GM12872 (cell line): Measurements from ENCODE around the gene MAD1L1.

Source experiments
- TF ChIP-seq, protein P1 (sequence below): IDR thresholded peaks from 3 replicates; pipeline ENCODE4 v1.5.1; 2011; ENCODE audit warnings: low read depth, mild to moderate bottlenecking, low read length, moderate library complexity; ENCODE audit not compliant: insufficient read depth

MAD1L1 gene

DNA sequence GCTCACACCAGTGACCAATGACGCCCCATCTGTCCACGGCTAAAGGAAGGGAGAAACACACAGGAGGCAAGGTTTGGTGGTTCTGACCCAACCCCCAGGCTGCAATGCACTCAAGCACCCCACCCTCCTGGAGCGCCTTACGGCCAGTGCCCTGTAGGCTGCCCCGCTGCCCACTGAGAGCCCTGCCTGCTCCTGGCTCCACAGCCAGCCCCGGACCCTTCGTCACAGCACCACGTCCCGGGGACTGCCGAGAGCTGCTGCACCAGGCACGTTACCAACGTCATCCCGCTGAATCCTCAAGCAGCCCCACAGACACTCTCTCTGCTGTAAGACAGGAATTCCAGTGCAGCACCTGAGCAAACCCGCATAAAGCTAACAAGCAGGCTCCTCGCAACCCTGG, 87.8 kb downstream of the MAD1L1 start:
- TF ChIP-seq, protein P1, sequence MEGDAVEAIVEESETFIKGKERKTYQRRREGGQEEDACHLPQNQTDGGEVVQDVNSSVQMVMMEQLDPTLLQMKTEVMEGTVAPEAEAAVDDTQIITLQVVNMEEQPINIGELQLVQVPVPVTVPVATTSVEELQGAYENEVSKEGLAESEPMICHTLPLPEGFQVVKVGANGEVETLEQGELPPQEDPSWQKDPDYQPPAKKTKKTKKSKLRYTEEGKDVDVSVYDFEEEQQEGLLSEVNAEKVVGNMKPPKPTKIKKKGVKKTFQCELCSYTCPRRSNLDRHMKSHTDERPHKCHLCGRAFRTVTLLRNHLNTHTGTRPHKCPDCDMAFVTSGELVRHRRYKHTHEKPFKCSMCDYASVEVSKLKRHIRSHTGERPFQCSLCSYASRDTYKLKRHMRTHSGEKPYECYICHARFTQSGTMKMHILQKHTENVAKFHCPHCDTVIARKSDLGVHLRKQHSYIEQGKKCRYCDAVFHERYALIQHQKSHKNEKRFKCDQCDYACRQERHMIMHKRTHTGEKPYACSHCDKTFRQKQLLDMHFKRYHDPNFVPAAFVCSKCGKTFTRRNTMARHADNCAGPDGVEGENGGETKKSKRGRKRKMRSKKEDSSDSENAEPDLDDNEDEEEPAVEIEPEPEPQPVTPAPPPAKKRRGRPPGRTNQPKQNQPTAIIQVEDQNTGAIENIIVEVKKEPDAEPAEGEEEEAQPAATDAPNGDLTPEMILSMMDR, result no peak

DNA sequence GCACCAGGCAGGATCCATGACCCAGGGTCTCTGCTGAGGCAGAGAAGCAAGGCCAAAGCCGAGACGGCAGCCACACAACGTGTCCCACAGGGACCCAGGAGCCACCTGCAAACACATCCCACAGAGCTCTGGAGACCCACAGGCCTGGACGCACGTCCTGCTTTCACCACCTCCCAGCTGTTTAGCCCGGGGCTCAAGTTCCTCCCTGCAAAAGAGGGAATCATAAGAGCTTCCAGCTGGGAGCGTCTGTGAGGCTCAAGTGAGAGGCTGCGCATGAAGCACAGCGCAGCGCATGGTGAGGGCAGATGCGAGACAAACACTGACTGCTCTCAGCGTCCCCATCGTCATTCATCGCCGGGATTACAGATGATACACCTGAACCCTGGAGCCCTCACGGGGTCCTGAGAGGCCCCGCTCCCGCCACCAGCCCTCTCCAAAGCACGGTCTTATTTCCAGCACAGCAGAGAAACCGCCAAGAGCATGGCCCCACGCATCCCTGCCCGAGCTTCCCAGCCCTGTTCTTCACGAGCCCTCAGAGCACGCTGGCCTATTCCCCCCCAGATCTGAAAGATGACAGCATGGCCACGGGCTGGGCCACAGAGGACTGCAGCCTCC, 88.7 kb downstream of the MAD1L1 start:
- TF ChIP-seq, protein P1, result no peak

DNA sequence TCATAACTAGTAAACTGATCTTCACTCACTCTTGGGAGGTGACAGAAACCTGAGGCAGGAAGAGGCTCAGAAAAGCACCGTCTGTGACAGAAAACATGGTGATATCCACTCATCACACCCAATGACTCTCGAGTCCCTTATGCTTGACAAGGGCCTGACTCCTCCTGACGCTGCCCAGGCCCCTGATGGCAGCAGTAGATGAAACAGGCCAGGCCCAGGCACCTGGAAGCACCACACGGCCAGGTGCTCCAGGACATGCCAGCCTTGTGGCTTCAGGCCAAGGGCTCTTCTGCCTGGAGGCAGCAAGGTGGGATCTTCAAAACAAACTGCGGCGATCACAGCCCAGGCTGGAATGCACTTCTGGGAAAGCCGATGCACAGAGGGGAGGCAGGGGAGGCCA, 89.3 kb downstream of the MAD1L1 start:
- TF ChIP-seq, protein P1, result no peak

DNA sequence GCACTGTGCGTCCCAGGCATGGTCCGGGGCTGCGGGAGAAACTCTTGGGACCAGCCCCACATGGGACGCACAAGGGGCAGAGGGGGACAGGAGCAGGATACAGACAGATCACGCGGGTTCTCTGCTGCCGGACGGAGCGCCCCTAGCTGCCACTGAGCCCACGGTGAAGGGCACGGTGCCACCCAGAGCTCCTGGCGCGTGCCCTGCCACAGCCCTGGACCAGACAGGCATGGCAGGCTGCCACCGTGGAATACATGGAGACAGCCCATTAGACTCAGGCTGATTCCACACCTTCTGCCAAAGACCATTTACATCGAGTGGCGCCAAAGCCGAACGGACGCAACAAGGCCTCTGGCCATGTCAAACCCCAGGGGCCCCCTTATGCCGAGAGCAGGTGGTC, 90.4 kb downstream of the MAD1L1 start:
- TF ChIP-seq, protein P1, result no peak

DNA sequence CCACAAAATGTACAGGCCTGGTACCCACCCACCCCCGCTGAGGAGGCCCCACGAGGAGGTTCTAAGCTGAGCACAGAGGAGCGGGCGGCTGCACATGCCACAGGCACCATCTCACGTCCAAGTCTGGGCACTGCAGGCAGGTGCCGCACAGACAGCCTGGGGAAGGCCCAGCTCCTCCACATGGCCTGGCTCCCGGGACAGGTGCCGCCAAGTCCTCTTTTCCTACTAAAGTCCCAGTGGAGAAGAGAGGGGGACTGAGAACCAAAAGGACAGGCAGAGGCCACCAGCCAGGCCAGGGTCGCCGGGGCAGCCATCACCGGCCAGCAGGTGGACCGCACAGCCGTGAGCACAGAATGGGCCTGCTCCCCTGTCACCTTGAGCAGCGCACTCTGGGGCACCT, 91.1 kb downstream of the MAD1L1 start:
- TF ChIP-seq, protein P1, result no peak

DNA sequence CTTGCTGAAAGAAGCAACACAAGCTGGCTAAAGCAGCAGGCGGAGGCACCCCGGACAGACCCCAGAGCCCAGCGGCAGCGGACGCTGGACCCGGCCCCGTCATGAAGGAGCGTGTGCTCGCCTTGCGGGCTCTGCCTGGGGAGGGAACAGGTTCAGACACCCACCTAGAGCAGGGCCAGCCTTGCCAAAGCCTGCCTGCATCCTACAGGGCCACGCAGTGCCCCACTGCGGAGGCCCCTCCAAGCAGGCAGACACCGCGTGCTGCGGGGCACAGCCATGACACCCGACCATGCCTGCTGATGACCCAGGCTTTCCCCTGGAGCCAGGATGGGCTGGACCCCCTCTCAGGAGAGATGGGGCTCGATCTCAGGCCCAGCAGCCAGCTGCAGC, 91.7 kb downstream of the MAD1L1 start:
- TF ChIP-seq, protein P1, result no peak

DNA sequence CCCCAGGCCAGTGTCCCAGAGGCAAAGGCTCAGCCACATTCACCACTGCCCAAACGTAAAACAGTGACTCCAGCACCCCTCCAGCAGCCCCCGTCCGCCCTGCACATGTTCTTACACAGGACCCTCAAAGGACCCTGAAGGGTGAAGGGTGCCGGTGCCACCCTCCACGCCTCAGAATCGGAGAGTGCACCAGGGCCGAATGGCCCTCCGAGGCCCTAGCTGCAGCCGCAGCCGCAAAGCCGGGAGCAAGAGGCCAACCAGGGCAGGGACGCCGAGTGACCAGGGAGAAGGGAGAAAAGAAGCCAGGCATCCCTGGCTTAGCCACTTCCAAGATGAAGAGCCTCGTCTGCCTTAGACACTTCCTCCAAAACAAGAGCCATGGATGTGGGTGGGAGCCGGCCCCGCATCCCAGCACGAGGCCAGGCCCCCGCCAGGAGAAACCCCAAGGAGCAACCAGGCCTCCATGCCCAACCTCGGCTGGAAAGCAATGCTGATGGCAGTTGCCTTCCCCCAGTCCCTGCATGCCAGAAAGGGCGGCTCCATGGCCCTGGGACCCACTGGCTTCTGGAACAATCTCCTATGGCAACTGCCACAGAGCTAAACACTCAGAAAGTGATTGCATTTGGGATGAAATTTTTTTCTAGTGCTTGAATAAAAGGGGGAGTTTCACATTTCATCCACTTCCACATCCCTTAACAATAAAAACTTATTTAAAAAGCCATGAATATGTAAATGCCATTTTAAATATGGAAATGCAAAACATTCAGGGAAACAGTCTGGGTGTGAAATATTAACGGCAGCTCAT, 92.3 kb downstream of the MAD1L1 start:
- TF ChIP-seq, protein P1, result no peak
